IPS DF 6.9 (cell line): Measurements from ENCODE around the gene DRC7.

Experiments used
- DNase-seq: peaks from one replicate; pipeline ENCODE4 v3.0.0-alpha.2; 2013; ENCODE audit warnings: low read depth, low spot score
- H3K27ac ChIP-seq: one replicate; pipeline ENCODE4 v1.5.1; 2013; ENCODE audit warnings: low read length, control low read depth
- H3K27me3 ChIP-seq: 2 replicates; pipeline ENCODE4 v1.6.1; 2013; ENCODE audit warnings: mild to moderate bottlenecking, low read length; ENCODE audit not compliant: control insufficient read depth, insufficient read depth
- H3K36me3 ChIP-seq: 2 replicates; pipeline ENCODE4 v1.6.1; 2013; ENCODE audit warnings: low read length; ENCODE audit not compliant: control insufficient read depth, insufficient read depth
- H3K4me1 ChIP-seq: 2 replicates; pipeline ENCODE4 v1.6.1; 2013; ENCODE audit warnings: low read length; ENCODE audit not compliant: control insufficient read depth, insufficient read depth
- H3K4me3 ChIP-seq: 2 replicates; pipeline ENCODE4 v1.5.1; 2013; ENCODE audit warnings: mild to moderate bottlenecking, low read length
- H3K9me3 ChIP-seq: 2 replicates; pipeline ENCODE4 v1.6.1; 2013; ENCODE audit warnings: low read length, inconsistent platforms; ENCODE audit not compliant: control insufficient read depth, insufficient read depth
- WGBS: extraction: QIAGEN DNeasy Blood & Tissue Kit; methylation state at CpG from one replicate; pipeline ENCODE4 v1.1.7; 2013; ENCODE audit warnings: mixed read lengths, missing lambda C conversion rate; ENCODE audit not compliant: insufficient read length, insufficient coverage; 5-methylcytosine and 5-hydroxymethylcytosine counted together

The DRC7 gene

GRCh38 chr16:57758331-57759117, 63.9 kb downstream of the DRC7 start:
- Histone ChIP-seq H3K36me3 (peaks cover 11% of the 10 kb centered on the region), H3K4me3 (no peak overlapping the region), H3K27ac (no peak overlapping the region), H3K9me3 (no peaks in the 10 kb centered on the region), H3K27me3 (no peaks in the 10 kb centered on the region), H3K4me1 (peaks cover 6% of the 10 kb centered on the region; the same call in 1 of the 2 replicates)
- no peak for DNase-seq
- WGBS: no CpG with 5 or more reads among the region's 33 CpGs

GRCh38 chr16:57759131-57759530, 64.5 kb downstream of the DRC7 start:
- no CpG with 5 or more reads among the region's 7 CpGs for WGBS
- H3K4me1 ChIP-seq: peaks cover 6% of the 10 kb centered on the region; the same call in 1 of the 2 replicates
- H3K36me3 ChIP-seq: peaks cover 11% of the 10 kb centered on the region

GRCh38 chr16:57759541-57760356, 65.1 kb downstream of the DRC7 start:
- Histone ChIP-seq H3K4me3 (no peak overlapping the region), H3K9me3 (no peaks in the 10 kb centered on the region), H3K4me1 (peaks cover 10% of the 10 kb centered on the region), H3K27ac (no peak overlapping the region), H3K27me3 (no peaks in the 10 kb centered on the region), H3K36me3 (peaks cover 11% of the 10 kb centered on the region)
- no CpG with 5 or more reads among the region's 21 CpGs for WGBS
- DNase-seq: no peak

More at GRCh38 chr16:57759131-57759530, 64.5 kb downstream of the DRC7 start:
- Histone ChIP-seq H3K27ac (no peak overlapping the region), H3K4me3 (no peak overlapping the region), H3K27me3 (no peaks in the 10 kb centered on the region), H3K9me3 (no peaks in the 10 kb centered on the region)
- no peak for DNase-seq

GRCh38 chr16:57760357-57761160, 66.0 kb downstream of the DRC7 start:
- H3K27me3 ChIP-seq: no peaks in the 10 kb centered on the region
- no peak for DNase-seq
- H3K9me3 ChIP-seq: no peaks in the 10 kb centered on the region
- H3K4me3 ChIP-seq: no peak overlapping the region
- peaks cover 13% of the 10 kb centered on the region for H3K4me1 ChIP-seq
- peaks cover 7% of the 10 kb centered on the region for H3K36me3 ChIP-seq
- WGBS: no CpG with 5 or more reads among the region's 40 CpGs
- H3K27ac ChIP-seq: no peak overlapping the region

GRCh38 chr16:57761301-57761700, 66.7 kb downstream of the DRC7 start:
- no peak overlapping the region for H3K27ac ChIP-seq

GRCh38 chr16:57761957-57762356, 67.4 kb downstream of the DRC7 start:
- DNase-seq: no peak
- WGBS: no CpG with 5 or more reads among the region's 12 CpGs
- no peaks in the 10 kb centered on the region for H3K27me3 ChIP-seq
- peaks cover 13% of the 10 kb centered on the region for H3K4me1 ChIP-seq
- H3K9me3 ChIP-seq: no peaks in the 10 kb centered on the region
- no peak overlapping the region for H3K27ac ChIP-seq
- H3K4me3 ChIP-seq: no peak overlapping the region
- H3K36me3 ChIP-seq: no peaks in the 10 kb centered on the region

More at GRCh38 chr16:57761301-57761700, 66.7 kb downstream of the DRC7 start:
- Histone ChIP-seq H3K4me1 (peaks cover 13% of the 10 kb centered on the region), H3K27me3 (no peaks in the 10 kb centered on the region), H3K9me3 (no peaks in the 10 kb centered on the region), H3K36me3 (no peaks in the 10 kb centered on the region; the same call in 1 of the 2 replicates), H3K4me3 (no peak overlapping the region)
- WGBS: no CpG with 5 or more reads among the region's 9 CpGs
- no peak for DNase-seq

- Histone ChIP-seq H3K4me1 (peaks cover 12% of the 10 kb centered on the region), H3K27me3 (no peaks in the 10 kb centered on the region), H3K4me3 (no peak overlapping the region), H3K27ac (no peak overlapping the region), H3K36me3 (no peaks in the 10 kb centered on the region), H3K9me3 (no peaks in the 10 kb centered on the region)
- DNase-seq: no peak
- no CpG with 5 or more reads among the region's 15 CpGs for WGBS
These were observed 67.9 kb downstream of the DRC7 start for GRCh38 chr16:57762365-57763040.

GRCh38 chr16:57763285-57764005, 68.8 kb downstream of the DRC7 start:
- H3K27ac ChIP-seq: no peak overlapping the region
- WGBS: no CpG with 5 or more reads among the region's 14 CpGs
- no peak for DNase-seq

GRCh38 chr16:57764006-57764340, 69.4 kb downstream of the DRC7 start:
- no peak for DNase-seq
- Histone ChIP-seq H3K27me3 (no peaks in the 10 kb centered on the region), H3K36me3 (no peaks in the 10 kb centered on the region), H3K9me3 (no peaks in the 10 kb centered on the region), H3K4me1 (peaks cover 12% of the 10 kb centered on the region), H3K27ac (no peak overlapping the region), H3K4me3 (no peak overlapping the region)
- WGBS: no CpG with 5 or more reads among the region's 9 CpGs

More at GRCh38 chr16:57763285-57764005, 68.8 kb downstream of the DRC7 start:
- no peaks in the 10 kb centered on the region for H3K27me3 ChIP-seq
- H3K4me1 ChIP-seq: peaks cover 12% of the 10 kb centered on the region
- H3K4me3 ChIP-seq: no peak overlapping the region
- no peaks in the 10 kb centered on the region for H3K9me3 ChIP-seq
- no peaks in the 10 kb centered on the region for H3K36me3 ChIP-seq
